HepG2 (cell line): ENCODE data around the gene TRPM5. TPM values are rescaled to one million over a fixed set of nuclear protein-coding genes. Genes with fewer than 3 reads are reported as not detected.

Experiments
- CREB1 ChIP-seq, 2 experiments: fragments of 450-650 bp in 1 of 2; IDR thresholded peaks; 2 replicates each; pipeline ENCODE4 v1.6.1; 2016 to 2017; ENCODE audit warnings: control low read depth in 1 of 2, mild to moderate bottlenecking in 1 of 2, missing compliant biosample characterization in 1 of 2, missing genetic modification characterization in 1 of 2
- DMTF1 ChIP-seq: sonication (generic); formaldehyde crosslinking; IDR thresholded peaks from 2 replicates; pipeline ENCODE4 v1.4.0; 2020; ENCODE audit warnings: mild to moderate bottlenecking, missing genetic modification reagents
- ELF1 ChIP-seq: sonication (generic); formaldehyde crosslinking; IDR thresholded peaks from 2 replicates; pipeline ENCODE4 v1.4.0; 2020; ENCODE audit warnings: missing genetic modification reagents
- ETV6 ChIP-seq: sonication (generic); formaldehyde crosslinking; conservative IDR thresholded peaks from 2 replicates; pipeline ENCODE4 v1.4.0; 2020; ENCODE audit warnings: missing genetic modification reagents
- HHEX ChIP-seq: IDR thresholded peaks from 2 replicates; pipeline ENCODE4 v1.6.1; 2016; ENCODE audit warnings: control low read depth
- HNRNPL ChIP-seq: fragments of 200-400 bp; formaldehyde crosslinking; IDR thresholded peaks from 2 replicates; pipeline ENCODE4 v1.6.1; 2017; ENCODE audit warnings: mild to moderate bottlenecking, low read depth, low read length
- HOXA5 ChIP-seq: sonication (generic); formaldehyde crosslinking; IDR thresholded peaks from 2 replicates; pipeline ENCODE4 v1.4.0; 2020; ENCODE audit warnings: missing genetic modification reagents
- KAT8 ChIP-seq: IDR thresholded peaks from 2 replicates; pipeline ENCODE4 v1.6.1; 2016; ENCODE audit warnings: missing genetic modification reagents, missing compliant biosample characterization
- MAZ ChIP-seq, 2 experiments: sonication (generic) in 1 of 2; formaldehyde crosslinking in 1 of 2; IDR thresholded peaks; 2 replicates each; pipeline versions ENCODE4 v1.5.0 to v1.6.1; 2012 to 2020; ENCODE audit warnings: low read depth in 2 of 2, mild to moderate bottlenecking in 2 of 2, borderline replicate concordance in 1 of 2, improper control_type of control experiment in 1 of 2, low read length in 1 of 2, missing genetic modification reagents in 1 of 2, moderate library complexity in 1 of 2
- NBN ChIP-seq: fragments of 450-650 bp; conservative IDR thresholded peaks from 2 replicates; pipeline ENCODE4 v1.6.1; 2017
- NR2C2 ChIP-seq: sonication (generic); formaldehyde crosslinking; IDR thresholded peaks from 2 replicates; pipeline ENCODE4 v1.4.0; 2020; ENCODE audit warnings: missing genetic modification reagents, mild to moderate bottlenecking, moderate library complexity, borderline replicate concordance
- PCBP1 ChIP-seq: fragments of 200-400 bp; formaldehyde crosslinking; IDR thresholded peaks from 2 replicates; pipeline ENCODE4 v1.6.1; 2017; ENCODE audit warnings: mild to moderate bottlenecking, low read depth, low read length, borderline replicate concordance
- PHF20 ChIP-seq: sonication (generic); formaldehyde crosslinking; IDR thresholded peaks from 2 replicates; pipeline ENCODE4 v1.5.0; 2020; ENCODE audit warnings: mild to moderate bottlenecking, missing genetic modification reagents
- WIZ ChIP-seq: sonication (generic); formaldehyde crosslinking; IDR thresholded peaks from 2 replicates; pipeline ENCODE4 v1.5.1; 2020; ENCODE audit warnings: mild to moderate bottlenecking, missing genetic modification reagents
- ZBTB21 ChIP-seq: sonication (generic); formaldehyde crosslinking; IDR thresholded peaks from 2 replicates; pipeline ENCODE4 v1.4.0; 2020; ENCODE audit warnings: missing genetic modification reagents
- ZMYM2 ChIP-seq: sonication (generic); formaldehyde crosslinking; IDR thresholded peaks from 2 replicates; pipeline ENCODE4 v1.8.0; 2022; ENCODE audit warnings: mild to moderate bottlenecking, missing genetic modification reagents
- ZNF12 ChIP-seq: sonication (generic); formaldehyde crosslinking; IDR thresholded peaks from 2 replicates; pipeline ENCODE4 v1.5.0; 2020; ENCODE audit warnings: missing genetic modification reagents
- ZNF296 ChIP-seq: sonication (generic); formaldehyde crosslinking; conservative IDR thresholded peaks from 2 replicates; pipeline ENCODE4 v1.5.0; 2020; ENCODE audit warnings: mild to moderate bottlenecking, missing genetic modification reagents
- ZNF563 ChIP-seq: sonication (generic); formaldehyde crosslinking; IDR thresholded peaks from 2 replicates; pipeline ENCODE4 v1.8.0; 2022; ENCODE audit warnings: mild to moderate bottlenecking, moderate library complexity, missing genetic modification reagents
- ZNF564 ChIP-seq: sonication (generic); formaldehyde crosslinking; IDR thresholded peaks from 2 replicates; pipeline ENCODE4 v1.8.1; 2023; ENCODE audit warnings: mild to moderate bottlenecking, missing genetic modification reagents
- ZNF614 ChIP-seq: IDR thresholded peaks from 2 replicates; pipeline ENCODE4 v1.6.1; 2018; ENCODE audit warnings: missing biosample characterization, missing genetic modification reagents, inconsistent platforms, borderline replicate concordance
- ZNF766 ChIP-seq: sonication (generic); formaldehyde crosslinking; IDR thresholded peaks from 2 replicates; pipeline ENCODE4 v1.5.0; 2020; ENCODE audit warnings: missing genetic modification reagents, borderline replicate concordance
- polyA plus RNA-seq, 8 experiments: library from polyadenylated mRNA; depleted of rRNA in 3 of 8; stranded (reverse) in 7 of 8; unstranded in 1 of 8; fragments of >200 nt; fragmentation: Illumina TruSeq in 4 of 8; extraction: Trizol in 4 of 8; gene quantifications; 2 replicates each; pipeline versions ENCODE4 v1.2.1 to v1.2.3, GENCODE V29; 2011 to 2016; ENCODE audit warnings: low read depth in 4 of 8, missing spikeins in 1 of 8, mixed read lengths in 1 of 8; ENCODE audit not compliant: insufficient read depth in 1 of 8
- total RNA-seq, 5 experiments: library from RNA; depleted of rRNA; stranded (reverse); fragments of >200 nt; fragmentation: Illumina TruSeq; extraction: Trizol; gene quantifications; 2 replicates each; pipeline ENCODE4 v1.2.3, GENCODE V29; 2016; ENCODE audit warnings: low read depth in 1 of 5
- TF ChIP-seq, protein P1 (sequence below): sonication (generic); formaldehyde crosslinking; IDR thresholded peaks from 2 replicates; pipeline ENCODE4 v1.9.0; 2022; ENCODE audit warnings: low read depth, missing genetic modification reagents
- TF ChIP-seq, protein P2 (sequence below): sonication (generic); formaldehyde crosslinking; IDR thresholded peaks from 2 replicates; pipeline ENCODE4 v1.4.0; 2020; ENCODE audit warnings: mild to moderate bottlenecking, missing genetic modification reagents

The TRPM5 gene
- total and polyA plus RNA-seq, 2 of the 13 experiments (the other 11 are each of a cell fraction or from before 2014, with no cell fraction given) = 0.12 TPM; not detected in 1

DNA sequence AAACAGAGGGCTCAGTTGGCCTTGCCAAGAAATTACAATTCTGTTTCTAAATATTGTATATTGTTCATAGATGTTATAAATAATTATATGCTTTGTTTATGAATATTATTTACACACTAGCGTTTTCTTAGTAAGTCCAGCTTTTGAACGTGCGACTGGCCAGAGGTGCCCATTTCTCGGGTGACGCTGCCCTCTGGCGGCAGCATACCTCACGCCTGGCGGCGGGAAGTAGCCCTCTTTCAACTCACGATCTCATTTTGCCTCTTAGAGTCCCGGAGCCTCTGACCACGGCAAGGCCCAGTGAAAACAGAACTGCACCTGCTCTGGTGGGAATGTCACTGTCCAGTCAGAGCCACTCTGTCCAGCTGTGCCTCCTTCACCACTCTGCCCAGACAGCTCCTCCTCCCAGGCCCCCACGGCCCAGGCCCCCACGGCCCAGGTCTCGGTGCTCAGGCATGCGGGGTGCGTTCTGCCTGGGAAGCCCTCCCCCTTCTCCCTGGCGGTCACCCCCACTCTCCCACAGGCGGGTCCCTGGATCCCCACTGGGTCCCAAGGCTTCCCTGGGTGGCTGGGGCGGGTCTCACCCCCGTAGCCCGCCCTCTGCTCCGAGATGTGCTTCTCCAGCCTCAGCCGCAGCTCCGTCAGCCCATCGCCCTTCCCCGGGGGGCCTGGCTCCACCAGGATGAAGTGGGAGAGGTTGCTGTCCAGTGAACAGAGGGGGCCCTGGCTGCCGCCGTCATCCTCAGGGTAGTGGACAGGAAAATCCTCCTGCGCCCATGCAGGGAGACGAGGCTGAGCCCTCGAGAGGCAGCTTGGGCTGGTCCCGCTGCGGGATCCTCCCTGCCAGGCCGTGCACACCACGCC is 24.4 kb downstream of the TRPM5 start (continued):
- TF ChIP-seq, protein P1, sequence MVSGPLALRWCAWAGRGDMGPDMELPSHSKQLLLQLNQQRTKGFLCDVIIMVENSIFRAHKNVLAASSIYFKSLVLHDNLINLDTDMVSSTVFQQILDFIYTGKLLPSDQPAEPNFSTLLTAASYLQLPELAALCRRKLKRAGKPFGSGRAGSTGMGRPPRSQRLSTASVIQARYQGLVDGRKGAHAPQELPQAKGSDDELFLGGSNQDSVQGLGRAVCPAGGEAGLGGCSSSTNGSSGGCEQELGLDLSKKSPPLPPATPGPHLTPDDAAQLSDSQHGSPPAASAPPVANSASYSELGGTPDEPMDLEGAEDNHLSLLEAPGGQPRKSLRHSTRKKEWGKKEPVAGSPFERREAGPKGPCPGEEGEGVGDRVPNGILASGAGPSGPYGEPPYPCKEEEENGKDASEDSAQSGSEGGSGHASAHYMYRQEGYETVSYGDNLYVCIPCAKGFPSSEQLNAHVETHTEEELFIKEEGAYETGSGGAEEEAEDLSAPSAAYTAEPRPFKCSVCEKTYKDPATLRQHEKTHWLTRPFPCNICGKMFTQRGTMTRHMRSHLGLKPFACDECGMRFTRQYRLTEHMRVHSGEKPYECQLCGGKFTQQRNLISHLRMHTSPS (CRISPR knock-in tag) = no peak
- no peak for TF ChIP-seq HHEX (CRISPR knock-in tag)
- TF ChIP-seq ZNF563 = no peak
- no peak for TF ChIP-seq HOXA5
- no peak for TF ChIP-seq NBN
- TF ChIP-seq NR2C2 (CRISPR knock-in tag) = no peak
- peak; percentile 72 for TF ChIP-seq KAT8 (CRISPR knock-in tag)
- TF ChIP-seq PHF20 = 0 out of 2 replicates have a peak, but pooled peaks have one; percentile 20
- TF ChIP-seq ELF1 = peak; percentile 26; the same call in 1 of the 2 replicates
- TF ChIP-seq DMTF1 = no peak
- TF ChIP-seq ZNF766 (CRISPR knock-in tag) = no peak
- TF ChIP-seq ZNF296 = no peak
- TF ChIP-seq CREB1 (IDR thresholded peaks at IDR 0.05) = no peak
- TF ChIP-seq CREB1 (CRISPR knock-in tag; IDR thresholded peaks at IDR 0.05) = no peak
- no peak; the same call in 1 of the 2 replicates for TF ChIP-seq ZBTB21 (CRISPR knock-in tag)
- TF ChIP-seq MAZ (IDR thresholded peaks at IDR 0.05; ENCODE audit: borderline replicate concordance, low read depth, low read length) = no peak
- TF ChIP-seq MAZ (CRISPR knock-in tag; IDR thresholded peaks at IDR 0.05; ENCODE audit: low read depth) = peak; percentile 47; the same call in 1 of the 2 replicates
- TF ChIP-seq ZMYM2 = no peak
- no peak for TF ChIP-seq PCBP1
- no peak for TF ChIP-seq ZNF614
- TF ChIP-seq WIZ (CRISPR knock-in tag) = no peak
- TF ChIP-seq ETV6 (CRISPR knock-in tag) = no peak
- TF ChIP-seq, protein P2, sequence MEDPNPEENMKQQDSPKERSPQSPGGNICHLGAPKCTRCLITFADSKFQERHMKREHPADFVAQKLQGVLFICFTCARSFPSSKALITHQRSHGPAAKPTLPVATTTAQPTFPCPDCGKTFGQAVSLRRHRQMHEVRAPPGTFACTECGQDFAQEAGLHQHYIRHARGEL = no peak
- TF ChIP-seq ZNF12 (CRISPR knock-in tag) = no peak
- TF ChIP-seq HNRNPL = no peak
- no peak for TF ChIP-seq ZNF564 (CRISPR knock-in tag)
